GM19099 (cell line): ENCODE measurements around the gene MAU2.
A peak's percentile ranks its signal among the peaks of the same experiment; 100 is the strongest.

Source experiments
- POLR2A ChIP-seq: IDR thresholded peaks from 3 replicates; pipeline ENCODE4 v1.6.1; 2011; ENCODE audit warnings: low read depth; ENCODE audit not compliant: insufficient read length; ENCODE audit errors: extremely low read depth

The MAU2 gene

GRCh38 chr19:19381007-19381926 lies 60.6 kb downstream of the MAU2 start:
- TF ChIP-seq POLR2A: no peak

DNA sequence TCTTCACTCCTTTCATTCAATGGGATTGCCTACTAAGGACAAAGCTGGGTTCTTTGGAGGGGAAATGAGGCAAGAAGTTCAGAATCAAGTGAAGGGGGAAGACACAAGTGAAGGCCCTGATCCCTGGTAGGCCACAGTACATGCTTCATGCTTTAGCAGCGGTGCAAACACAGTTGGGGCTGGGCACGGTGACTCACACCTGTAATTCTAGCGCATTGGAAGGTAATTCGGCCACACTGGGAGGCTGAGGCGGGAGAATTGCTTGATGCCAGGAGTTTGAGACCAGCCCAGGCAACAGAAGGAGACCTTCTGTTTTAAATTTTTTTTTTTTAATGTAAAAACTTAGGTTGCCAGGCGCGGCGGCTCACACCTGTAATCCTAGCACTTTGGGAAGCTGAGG lies 61.5 kb downstream of the MAU2 start:
- no peak for TF ChIP-seq POLR2A

GRCh38 chr19:19384486-19384885 lies 63.9 kb downstream of the MAU2 start:
- TF ChIP-seq POLR2A: no peak

GRCh38 chr19:19385131-19385895 lies 64.7 kb downstream of the MAU2 start:
- TF ChIP-seq POLR2A: peak; percentile 86

DNA sequence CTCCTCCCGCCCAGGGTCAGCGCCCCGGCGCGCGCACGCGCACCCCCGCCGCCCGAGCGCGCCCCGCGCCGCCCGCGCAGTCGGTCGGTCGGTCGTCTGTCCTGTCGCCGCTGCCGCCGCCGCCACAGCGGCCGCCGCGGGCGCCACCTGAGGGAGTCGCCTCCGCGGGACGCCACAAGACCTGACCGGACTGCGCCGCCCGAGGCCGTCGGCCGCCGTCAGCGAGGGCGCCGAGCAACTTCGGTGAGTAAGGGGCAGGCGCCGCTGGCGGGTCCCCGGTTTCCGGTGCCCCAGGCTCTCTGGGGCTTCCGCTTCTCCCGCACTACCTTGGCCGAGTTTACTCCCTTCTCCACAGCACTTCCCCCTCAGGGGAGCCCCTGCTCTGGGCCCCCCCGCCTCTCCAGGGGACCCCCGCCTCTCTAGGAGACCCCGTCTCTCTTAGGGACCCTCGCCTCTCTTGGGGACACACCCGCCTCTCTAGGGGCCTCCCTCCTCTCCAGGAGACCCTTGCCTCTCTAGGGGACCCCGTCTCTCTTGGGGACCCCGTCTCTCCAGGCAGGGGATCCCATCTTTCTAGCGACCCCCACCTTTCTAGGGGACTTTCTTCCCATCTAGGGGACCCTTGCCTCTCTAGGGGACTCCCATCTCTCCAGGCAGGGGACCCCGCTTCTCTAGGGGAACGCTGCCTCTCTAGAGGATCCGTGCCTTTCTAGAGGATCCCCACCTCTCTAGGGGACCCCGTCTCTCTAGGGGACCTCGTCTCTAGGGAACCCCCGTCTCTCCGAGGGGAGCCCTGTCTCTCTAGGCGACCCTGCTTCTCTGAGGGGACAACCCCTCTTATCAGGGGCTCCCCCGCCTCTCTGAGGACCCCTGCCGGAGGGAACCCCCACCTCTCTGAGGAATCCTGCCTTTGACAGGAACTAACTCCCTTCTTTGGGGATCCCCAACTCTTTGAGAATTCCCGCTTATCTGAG lies 65.6 kb downstream of the MAU2 start:
- TF ChIP-seq POLR2A: peak; percentile 79

- TF ChIP-seq POLR2A: no peak
These were observed 66.5 kb downstream of the MAU2 start for GRCh38 chr19:19387108-19387507.

DNA sequence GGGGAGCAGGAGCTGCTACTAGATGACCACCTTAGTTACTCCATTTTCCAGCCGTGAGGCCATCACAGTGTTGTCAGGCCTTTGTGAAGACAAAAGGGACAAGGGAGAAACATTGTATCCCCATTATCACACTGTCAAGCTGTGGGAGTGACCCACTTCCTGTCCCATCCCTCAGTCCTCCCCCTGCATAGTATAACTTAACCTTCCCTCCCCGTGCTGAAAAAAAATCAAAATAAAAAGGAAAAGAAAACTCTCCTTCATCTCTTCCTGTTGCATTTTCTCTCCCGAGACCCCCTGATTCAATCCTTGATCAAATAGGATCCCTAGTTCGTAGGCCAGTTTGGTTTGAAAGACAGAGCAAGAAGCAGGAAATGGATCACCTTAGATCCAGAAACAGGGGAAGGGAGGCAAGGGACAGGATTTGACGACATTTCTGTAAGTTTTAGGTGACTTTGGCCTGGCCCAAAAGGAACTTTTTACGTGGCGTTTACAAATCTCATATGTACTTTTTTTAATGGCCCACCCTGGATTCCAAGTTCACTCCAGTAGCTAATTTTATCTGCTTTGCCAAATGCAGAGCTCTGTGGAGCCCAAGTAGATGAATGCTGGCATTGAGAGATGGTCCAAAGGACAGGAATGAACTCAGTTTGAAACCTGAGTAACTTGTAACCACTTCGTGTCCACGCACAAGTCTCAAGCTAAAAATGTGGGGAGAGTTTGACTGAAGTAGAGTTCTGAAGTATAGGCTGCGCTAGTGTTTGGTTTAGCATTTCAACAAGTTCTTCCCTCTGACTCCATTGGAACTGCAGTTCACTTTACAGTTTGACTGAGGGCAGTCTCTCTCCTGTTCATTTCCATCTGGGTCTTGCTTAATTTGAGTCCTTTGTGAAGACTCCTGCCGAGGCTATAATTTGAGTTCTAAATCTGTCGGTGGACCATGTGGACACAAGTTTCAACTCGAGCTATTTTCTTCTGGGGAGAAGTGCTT lies 68.2 kb downstream of the MAU2 start:
- no peak for TF ChIP-seq POLR2A

DNA sequence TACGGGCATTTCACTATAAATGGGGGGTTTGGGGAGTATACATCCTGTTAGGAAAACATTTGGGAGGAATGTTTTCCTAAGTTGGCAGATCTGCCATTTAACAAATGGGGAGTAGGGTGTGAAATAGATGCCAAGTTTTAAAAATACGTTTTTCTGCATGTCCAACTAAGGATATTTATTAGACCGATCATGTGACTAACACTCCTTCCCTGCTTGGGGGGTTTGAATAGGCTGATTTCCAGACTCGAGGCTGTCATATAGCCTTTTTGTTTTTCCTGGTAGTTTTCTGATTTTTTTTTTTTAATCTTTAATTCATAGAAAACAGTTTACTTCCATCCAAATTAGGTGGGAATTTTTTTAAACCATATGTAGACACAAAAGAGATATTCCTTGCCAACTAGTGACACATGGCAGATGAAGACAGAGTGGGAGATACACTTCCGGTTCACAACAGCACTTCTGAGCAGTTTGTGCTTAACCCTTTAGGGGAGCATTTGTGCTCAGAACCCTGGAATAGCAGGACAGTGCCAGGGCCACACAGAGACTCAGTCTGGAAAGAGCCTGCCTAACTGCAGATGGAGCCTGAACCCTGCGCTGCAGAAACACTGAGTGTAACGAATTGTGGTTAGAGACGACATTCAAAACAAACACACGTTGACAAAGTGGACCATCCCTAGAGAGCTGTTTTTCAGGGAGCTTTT lies 79.3 kb downstream of the MAU2 start:
- TF ChIP-seq POLR2A: no peak

- TF ChIP-seq POLR2A: no peak
These were observed 82.2 kb downstream of the MAU2 start for GRCh38 chr19:19402656-19403372.

DNA sequence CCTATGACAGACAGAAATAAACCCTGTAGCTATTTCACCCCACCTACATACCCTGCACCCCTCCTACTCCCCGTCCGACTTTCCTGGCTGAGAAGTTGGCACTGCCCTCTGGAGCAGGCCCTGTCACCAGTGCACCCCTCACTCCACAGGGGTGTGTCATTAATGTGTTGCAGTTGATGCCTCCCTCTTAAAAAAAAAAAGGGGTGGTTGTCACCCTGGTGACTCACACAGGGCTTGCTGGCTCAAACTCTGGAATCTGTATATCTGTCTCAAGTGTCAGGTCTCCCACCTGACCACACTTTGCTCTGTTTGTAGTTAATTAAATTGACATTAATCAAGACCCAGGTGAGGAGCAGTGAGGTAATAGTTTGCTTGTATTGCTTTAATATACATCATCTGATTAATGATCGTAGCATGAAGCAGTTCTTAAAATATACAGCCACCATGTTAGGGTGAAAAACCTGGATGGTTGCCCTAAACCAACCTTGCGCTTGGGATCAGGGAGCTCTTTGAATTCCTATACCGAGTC lies 82.8 kb downstream of the MAU2 start:
- TF ChIP-seq POLR2A: no peak

DNA sequence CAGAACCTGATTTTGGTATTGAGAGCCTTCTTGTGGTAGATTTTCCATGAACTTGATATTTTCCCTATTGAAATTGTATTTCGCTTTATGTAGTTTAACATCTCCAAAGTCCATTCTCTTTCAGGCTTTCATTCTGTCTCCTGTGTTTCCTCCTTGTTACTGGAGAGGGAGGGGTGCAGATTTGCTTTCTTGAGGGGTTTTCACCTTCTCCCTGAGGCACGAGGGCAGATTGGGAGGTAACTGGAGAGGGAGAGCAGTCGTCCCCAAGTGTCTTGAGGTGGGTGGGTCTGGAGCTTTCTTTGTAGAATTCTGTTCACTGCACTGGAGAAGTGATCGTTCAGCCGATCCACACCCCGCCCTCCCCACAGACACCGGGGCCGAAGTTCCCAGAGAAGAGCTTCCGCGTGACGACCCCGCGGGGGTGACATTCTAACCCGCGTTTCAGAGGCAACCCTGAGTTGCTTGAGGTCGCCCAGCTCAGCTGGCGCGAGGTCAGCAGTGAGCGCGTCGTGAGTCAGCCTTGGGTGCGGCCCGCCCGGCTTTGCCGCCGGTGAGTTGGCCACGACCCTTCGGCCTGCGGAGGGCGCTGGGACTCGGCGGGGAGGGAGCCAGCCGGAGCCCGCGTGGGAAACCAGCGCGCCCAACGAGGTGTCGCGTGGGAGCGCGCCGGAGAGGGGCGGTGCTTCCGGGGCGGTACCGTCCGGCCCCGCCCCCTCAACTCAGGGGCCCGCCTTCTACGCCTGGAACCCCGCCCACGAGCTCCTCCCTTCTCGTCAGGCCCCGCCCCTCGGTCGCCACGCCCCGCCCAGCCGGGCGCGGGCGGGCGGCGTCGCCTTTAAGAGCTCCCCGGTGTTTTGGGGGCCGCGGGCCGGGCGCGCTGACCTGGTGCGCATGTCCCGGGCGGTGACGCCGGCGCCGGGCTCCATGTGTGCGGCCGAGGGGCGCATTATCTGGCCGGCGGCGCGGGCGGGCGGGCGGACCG lies 84.5 kb downstream of the MAU2 start, which contains the start of gene GATAD2A:
Gene GATAD2A, plus strand, starts transcription at position 797 of the 982 bp plus-strand sequence. CDS start 59,671 bp downstream, outside the sequence.
- peak; percentile 34 for TF ChIP-seq POLR2A
